Uterus (tissue), 4 donors: ENCODE measurements around the gene RBM46. TPM values are rescaled to one million over a fixed set of nuclear protein-coding genes. Genes with fewer than 3 reads are reported as not detected.

Experiments used
- DNase-seq, 2 donors: peaks; one replicate each; pipeline ENCODE4 v3.0.0-alpha.2; 2019 to 2020
- H3K27ac ChIP-seq, 2 donors: fragments of 200-600 bp; sonication (generic); 1 replicate in 1 of 2; 2 replicates in 1 of 2; pipeline ENCODE4 v1.5.1; 2016 to 2018
- H3K27me3 ChIP-seq, 2 donors: fragments of 200-600 bp; sonication (generic); one replicate each; pipeline ENCODE4 v1.5.1; 2018 to 2019; ENCODE audit warnings: control low read depth in 1 of 2
- H3K36me3 ChIP-seq, 2 donors: fragments of 200-600 bp; sonication (generic); one replicate each; pipeline ENCODE4 v1.5.1; 2019; ENCODE audit warnings: control low read depth in 1 of 2
- H3K4me1 ChIP-seq, 2 donors: fragments of 200-600 bp; sonication (generic); one replicate each; pipeline ENCODE4 v1.5.1; 2018 to 2019; ENCODE audit warnings: control low read depth in 1 of 2
- H3K4me3 ChIP-seq, 2 donors: fragments of 200-600 bp; sonication (generic); 1 replicate in 1 of 2; 2 replicates in 1 of 2; pipeline ENCODE4 v1.5.1; 2018 to 2019; ENCODE audit warnings: mild to moderate bottlenecking in 1 of 2
- H3K9me3 ChIP-seq, 2 donors: fragments of 200-600 bp; sonication (generic); one replicate each; pipeline ENCODE4 v1.5.1; 2019; ENCODE audit warnings: control low read depth in 1 of 2
- POLR2A ChIP-seq, 2 donors: fragments of 450-650 bp; IDR thresholded peaks; one replicate each; pipeline ENCODE4 v1.6.1; 2016; ENCODE audit warnings: antibody characterized with exemption in 2 of 2, mild to moderate bottlenecking in 1 of 2, moderate library complexity in 1 of 2
- intact Hi-C: fragments of 100-400 bp; cut with DNase I; formaldehyde crosslinking; loops from one replicate; pipeline ENCODE4 v1.15.1; 2023; ENCODE audit warnings: low total_unique reads
- total RNA-seq, 4 donors: library from RNA; depleted of rRNA in 3 of 4; stranded (reverse); fragments of >200 nt in 3 of 4; gene quantifications; one replicate each; pipeline versions ENCODE4 v1.1.0 to v1.2.4, GENCODE V29; 2014 to 2023
- TF ChIP-seq, protein P1 (sequence below), 4 experiments: fragments of 200-600 bp in 2 of 4; fragments of 450-650 bp in 2 of 4; sonication (generic) in 2 of 4; IDR thresholded peaks; one replicate each; pipeline ENCODE4 v1.5.1; 2016 to 2019; ENCODE audit warnings: antibody characterized with exemption in 4 of 4, mild to moderate bottlenecking in 2 of 4, moderate library complexity in 1 of 4
- donor health status: DM: yes; HTN: yes; CAD: no.

Gene RBM46
- total RNA-seq, 4 donors from 2014 or later = 1.1 TPM; not detected in 3

DNA sequence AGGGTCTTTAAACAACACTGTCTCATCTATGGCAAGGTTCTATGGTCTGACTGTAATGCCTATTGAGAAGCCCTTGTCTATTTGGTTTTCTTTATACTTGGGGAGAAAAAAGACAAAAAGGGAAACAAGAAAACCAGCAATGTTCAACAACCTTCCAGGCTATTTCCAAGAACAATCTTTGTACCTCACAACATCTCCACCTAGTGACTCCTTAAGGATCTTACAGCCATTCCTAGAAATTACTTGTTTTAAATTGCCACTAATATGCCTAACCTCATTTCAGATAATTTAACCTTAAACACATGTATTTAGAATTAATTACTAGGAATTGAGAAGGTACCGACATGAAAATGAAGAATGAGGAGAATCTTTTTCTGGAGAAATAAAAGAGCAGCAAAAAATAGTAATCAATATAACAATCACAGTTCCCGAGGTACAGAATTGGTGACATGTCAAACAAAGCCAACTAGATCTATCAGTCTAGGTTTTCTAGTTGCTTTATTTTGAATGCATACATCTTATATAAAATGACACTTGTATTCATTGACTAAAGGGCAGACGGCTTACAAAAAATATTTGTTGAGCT is 1.6 kb upstream of the RBM46 start:
- Histone ChIP-seq H3K27me3 (no peaks in the 10 kb centered on the region), H3K36me3 (no peaks in the 10 kb centered on the region), H3K27ac (no peak overlapping the region), H3K4me1 (no peaks in the 10 kb centered on the region), H3K4me3 (no peak overlapping the region), H3K9me3 (no peaks in the 10 kb centered on the region)
- intact Hi-C loops = no loop called here
- no peak for TF ChIP-seq POLR2A (IDR thresholded peaks at IDR 0.05)
- TF ChIP-seq, protein P1, sequence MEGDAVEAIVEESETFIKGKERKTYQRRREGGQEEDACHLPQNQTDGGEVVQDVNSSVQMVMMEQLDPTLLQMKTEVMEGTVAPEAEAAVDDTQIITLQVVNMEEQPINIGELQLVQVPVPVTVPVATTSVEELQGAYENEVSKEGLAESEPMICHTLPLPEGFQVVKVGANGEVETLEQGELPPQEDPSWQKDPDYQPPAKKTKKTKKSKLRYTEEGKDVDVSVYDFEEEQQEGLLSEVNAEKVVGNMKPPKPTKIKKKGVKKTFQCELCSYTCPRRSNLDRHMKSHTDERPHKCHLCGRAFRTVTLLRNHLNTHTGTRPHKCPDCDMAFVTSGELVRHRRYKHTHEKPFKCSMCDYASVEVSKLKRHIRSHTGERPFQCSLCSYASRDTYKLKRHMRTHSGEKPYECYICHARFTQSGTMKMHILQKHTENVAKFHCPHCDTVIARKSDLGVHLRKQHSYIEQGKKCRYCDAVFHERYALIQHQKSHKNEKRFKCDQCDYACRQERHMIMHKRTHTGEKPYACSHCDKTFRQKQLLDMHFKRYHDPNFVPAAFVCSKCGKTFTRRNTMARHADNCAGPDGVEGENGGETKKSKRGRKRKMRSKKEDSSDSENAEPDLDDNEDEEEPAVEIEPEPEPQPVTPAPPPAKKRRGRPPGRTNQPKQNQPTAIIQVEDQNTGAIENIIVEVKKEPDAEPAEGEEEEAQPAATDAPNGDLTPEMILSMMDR (IDR thresholded peaks at IDR 0.05) = peak in 1 of 4 experiments; percentile 7
- DNase-seq = no peak

DNA sequence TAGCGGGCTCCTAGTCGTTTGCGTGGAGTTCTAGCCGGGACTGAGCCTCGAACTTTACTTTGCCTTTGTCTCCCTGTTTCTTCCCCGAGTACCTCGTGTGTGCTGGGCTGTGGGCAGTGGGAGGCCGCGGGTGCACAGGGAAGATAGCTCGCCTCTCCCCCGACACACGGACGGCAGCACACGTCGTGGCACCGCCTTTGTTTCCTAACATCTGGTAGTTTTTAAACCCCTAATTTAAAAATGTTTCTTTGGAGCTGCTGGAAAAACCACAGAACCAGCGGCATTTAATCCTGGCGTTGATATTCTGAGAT is 866 bp downstream of the RBM46 start:
- no peaks in the 10 kb centered on the region for H3K9me3 ChIP-seq
- no peaks in the 10 kb centered on the region for H3K27me3 ChIP-seq
- no peak for DNase-seq
- TF ChIP-seq POLR2A (IDR thresholded peaks at IDR 0.05) = no peak
- TF ChIP-seq, protein P1 (IDR thresholded peaks at IDR 0.05) = no peak
- H3K27ac ChIP-seq = no peak overlapping the region
- no peaks in the 10 kb centered on the region for H3K4me1 ChIP-seq
- no peak overlapping the region for H3K4me3 ChIP-seq
- intact Hi-C loops = no loop called here
- H3K36me3 ChIP-seq = no peaks in the 10 kb centered on the region

- H3K4me3 ChIP-seq = no peak overlapping the region
- TF ChIP-seq, protein P1 (IDR thresholded peaks at IDR 0.05) = peak in 1 of 4 experiments; percentile 24
- no peak for TF ChIP-seq POLR2A (IDR thresholded peaks at IDR 0.05)
- H3K27me3 ChIP-seq = no peaks in the 10 kb centered on the region
- H3K36me3 ChIP-seq = no peaks in the 10 kb centered on the region
- no peaks in the 10 kb centered on the region for H3K9me3 ChIP-seq
- H3K27ac ChIP-seq = no peak overlapping the region
- intact Hi-C loops = no loop called here
- no peaks in the 10 kb centered on the region for H3K4me1 ChIP-seq
- no peak for DNase-seq
These were observed 26.1 kb downstream of the RBM46 start for GRCh38 chr4:154807042-154807630.

DNA sequence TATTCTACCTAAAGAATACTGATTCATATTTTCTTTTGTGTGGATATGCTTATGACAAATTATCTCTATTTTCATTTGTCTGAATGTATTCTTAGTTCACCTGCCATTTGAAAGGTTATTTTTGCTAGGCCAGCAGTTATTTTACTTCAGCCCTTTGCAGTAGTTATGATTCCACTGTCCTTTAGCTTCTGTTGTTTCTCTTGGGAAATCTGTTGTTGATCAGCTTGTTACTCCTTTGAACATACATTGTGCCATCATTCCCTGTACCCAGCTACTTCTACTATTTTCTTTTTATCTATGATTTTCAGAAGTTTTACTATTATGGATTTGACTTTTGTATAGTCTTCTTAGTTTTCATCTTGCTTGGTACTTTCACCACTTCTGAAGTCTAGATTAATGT is 37.2 kb downstream of the RBM46 start:
- DNase-seq = no peak
- TF ChIP-seq POLR2A (IDR thresholded peaks at IDR 0.05) = no peak
- TF ChIP-seq, protein P1 (IDR thresholded peaks at IDR 0.05) = no peak
- Histone ChIP-seq H3K36me3 (no peaks in the 10 kb centered on the region), H3K9me3 (no peaks in the 10 kb centered on the region), H3K4me3 (no peak overlapping the region), H3K27me3 (no peaks in the 10 kb centered on the region), H3K27ac (no peak overlapping the region), H3K4me1 (no peaks in the 10 kb centered on the region)
- intact Hi-C loops = no loop called here

- H3K27me3 ChIP-seq = no peaks in the 10 kb centered on the region
These were observed 41.7 kb downstream of the RBM46 start for GRCh38 chr4:154822775-154823174.

More at GRCh38 chr4:154822775-154823174, 41.7 kb downstream of the RBM46 start:
- TF ChIP-seq, protein P1 (IDR thresholded peaks at IDR 0.05) = no peak
- no peak for TF ChIP-seq POLR2A (IDR thresholded peaks at IDR 0.05)
- Histone ChIP-seq H3K4me1 (no peaks in the 10 kb centered on the region), H3K9me3 (peaks cover 0 to 5% of the 10 kb centered on the region in 2 donors), H3K36me3 (no peaks in the 10 kb centered on the region), H3K4me3 (no peak overlapping the region), H3K27ac (no peak overlapping the region)
- intact Hi-C loops = no loop called here
- no peak for DNase-seq
